Brain microvascular endothelial cell (primary cell): ENCODE results near the gene DDX10.

Source experiments
- DNase-seq: peaks from one replicate; pipeline ENCODE4 v3.0.0-alpha.2; 2020
- H3K27ac ChIP-seq: fragments of 250-450 bp; sonication (Bioruptor Pico); 2 replicates; pipeline ENCODE4 v1.5.1; 2020; ENCODE audit warnings: mild to moderate bottlenecking, moderate library complexity
- H3K27me3 ChIP-seq: fragments of 250-450 bp; sonication (Bioruptor Pico); replicated peaks from 2 replicates; pipeline ENCODE4 v1.5.1; 2020; ENCODE audit warnings: mild to moderate bottlenecking
- H3K36me3 ChIP-seq: fragments of 250-450 bp; sonication (Bioruptor Pico); replicated peaks from 2 replicates; pipeline ENCODE4 v1.5.1; 2020; ENCODE audit warnings: mild to moderate bottlenecking
- H3K4me3 ChIP-seq: 2 replicates; pipeline ENCODE4 v1.5.1; 2011; ENCODE audit warnings: low read depth, mild to moderate bottlenecking, control low read depth, low read length, moderate library complexity
- CTCF ChIP-seq: IDR thresholded peaks from 2 replicates; pipeline ENCODE4 v1.5.1; 2011; ENCODE audit warnings: low read depth, mild to moderate bottlenecking, moderate library complexity, low read length, control low read depth, inconsistent platforms; ENCODE audit errors: missing control alignments
- in situ Hi-C: cut with HindIII; loops from 2 replicates; pipeline ENCODE4 v1.10.0; 2017; ENCODE audit warnings: low sequenced_read_pairs, low pct_ligation_motif_present

The DDX10 gene

GRCh38 chr11:108664730-108665525 is at the start of gene DDX10:
TSS of gene DDX10 (plus strand) at chr11:108665069. CDS start at chr11:108665154, 85 bp downstream.
- in situ Hi-C loops = no loop called here
- no peaks in the 10 kb centered on the region for H3K36me3 ChIP-seq
- DNase-seq = peak; percentile 97

GRCh38 chr11:108616549-108616948 is 48.3 kb upstream of the DDX10 start:
- no peak for TF ChIP-seq CTCF
- DNase-seq = peak; percentile 90
- in situ Hi-C loops = no loop called here
- H3K4me3 ChIP-seq = no peak overlapping the region
- no peaks in the 10 kb centered on the region for H3K27me3 ChIP-seq
- no peaks in the 10 kb centered on the region for H3K36me3 ChIP-seq
- peak overlapping the region; percentile 33 for H3K27ac ChIP-seq

More at GRCh38 chr11:108664730-108665525, at the start of gene DDX10:
- H3K27me3 ChIP-seq = no peaks in the 10 kb centered on the region
- peak within 1 kb of the TSS; percentile 45 for H3K27ac ChIP-seq
- peak; percentile 27 for TF ChIP-seq CTCF
- H3K4me3 ChIP-seq = peak within 1 kb of the TSS; percentile 89

- H3K27ac ChIP-seq = peak overlapping the region; percentile 31
- in situ Hi-C loops = no loop called here
Observed at GRCh38 chr11:108617055-108617454, 47.8 kb upstream of the DDX10 start.

GRCh38 chr11:108618529-108618928 is 46.3 kb upstream of the DDX10 start:
- no peak overlapping the region for H3K4me3 ChIP-seq
- in situ Hi-C loops = no loop called here
- DNase-seq = no peak
- H3K36me3 ChIP-seq = no peaks in the 10 kb centered on the region
- no peaks in the 10 kb centered on the region for H3K27me3 ChIP-seq
- TF ChIP-seq CTCF = no peak
- no peak overlapping the region for H3K27ac ChIP-seq

More at GRCh38 chr11:108617055-108617454, 47.8 kb upstream of the DDX10 start:
- H3K36me3 ChIP-seq = no peaks in the 10 kb centered on the region
- no peak for DNase-seq
- H3K4me3 ChIP-seq = no peak overlapping the region
- no peak for TF ChIP-seq CTCF
- H3K27me3 ChIP-seq = no peaks in the 10 kb centered on the region

GRCh38 chr11:108620958-108621772 is 43.7 kb upstream of the DDX10 start:
- TF ChIP-seq CTCF = no peak
- in situ Hi-C loops = no loop called here
- no peaks in the 10 kb centered on the region for H3K27me3 ChIP-seq
- H3K27ac ChIP-seq = no peak overlapping the region
- H3K4me3 ChIP-seq = no peak overlapping the region
- no peak for DNase-seq
- H3K36me3 ChIP-seq = no peaks in the 10 kb centered on the region
